Measurements from ENCODE around the gene ARTN.

Gene ARTN

DNA sequence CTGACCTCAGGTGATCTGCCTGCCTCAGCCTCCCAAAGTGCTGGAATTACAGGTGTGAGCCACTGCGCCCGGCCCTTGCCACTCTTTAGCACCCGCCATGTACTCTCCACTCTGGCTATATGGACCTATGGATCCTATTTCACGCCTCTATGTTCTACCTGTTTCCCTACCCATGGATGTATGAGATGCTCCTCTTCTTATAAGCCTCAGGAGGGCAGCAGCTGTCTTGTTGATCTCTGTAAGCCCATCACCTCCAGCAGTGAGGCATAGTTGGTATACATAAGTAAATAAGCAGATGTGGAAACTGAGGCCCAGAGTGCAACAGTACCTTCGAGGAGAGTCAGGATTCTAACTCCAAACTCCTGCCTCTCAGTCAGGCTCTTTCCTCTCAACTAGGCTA, 24.7 kb upstream of the ARTN start:
- TF ChIP-seq, protein P1, sequence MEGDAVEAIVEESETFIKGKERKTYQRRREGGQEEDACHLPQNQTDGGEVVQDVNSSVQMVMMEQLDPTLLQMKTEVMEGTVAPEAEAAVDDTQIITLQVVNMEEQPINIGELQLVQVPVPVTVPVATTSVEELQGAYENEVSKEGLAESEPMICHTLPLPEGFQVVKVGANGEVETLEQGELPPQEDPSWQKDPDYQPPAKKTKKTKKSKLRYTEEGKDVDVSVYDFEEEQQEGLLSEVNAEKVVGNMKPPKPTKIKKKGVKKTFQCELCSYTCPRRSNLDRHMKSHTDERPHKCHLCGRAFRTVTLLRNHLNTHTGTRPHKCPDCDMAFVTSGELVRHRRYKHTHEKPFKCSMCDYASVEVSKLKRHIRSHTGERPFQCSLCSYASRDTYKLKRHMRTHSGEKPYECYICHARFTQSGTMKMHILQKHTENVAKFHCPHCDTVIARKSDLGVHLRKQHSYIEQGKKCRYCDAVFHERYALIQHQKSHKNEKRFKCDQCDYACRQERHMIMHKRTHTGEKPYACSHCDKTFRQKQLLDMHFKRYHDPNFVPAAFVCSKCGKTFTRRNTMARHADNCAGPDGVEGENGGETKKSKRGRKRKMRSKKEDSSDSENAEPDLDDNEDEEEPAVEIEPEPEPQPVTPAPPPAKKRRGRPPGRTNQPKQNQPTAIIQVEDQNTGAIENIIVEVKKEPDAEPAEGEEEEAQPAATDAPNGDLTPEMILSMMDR (IDR thresholded peaks at IDR 0.05; ENCODE audit: low read depth, low read length): no peak
- no peaks in the 10 kb centered on the region for H3K27me3 ChIP-seq
- DNase-seq: no peak

GRCh38 chr1:43910343-43910742, 23.3 kb upstream of the ARTN start:
- DNase-seq: no peak
- Histone ChIP-seq H3K4me1 (no peaks in the 10 kb centered on the region), H3K36me3 (no peaks in the 10 kb centered on the region), H3K4me3 (ENCODE audit: low read depth, low read length) (no peak overlapping the region), H3K27me3 (no peaks in the 10 kb centered on the region), H3K9me3 (no peaks in the 10 kb centered on the region)
- TF ChIP-seq, protein P1 (IDR thresholded peaks at IDR 0.05; ENCODE audit: low read depth, low read length): no peak

More for the DNA sequence above, 24.7 kb upstream of the ARTN start:
- H3K4me1 ChIP-seq: no peaks in the 10 kb centered on the region
- no peaks in the 10 kb centered on the region for H3K36me3 ChIP-seq
- no peaks in the 10 kb centered on the region for H3K9me3 ChIP-seq
- no peak overlapping the region for H3K4me3 ChIP-seq (ENCODE audit: low read depth, low read length)

GRCh38 chr1:43912607-43913006, 21.0 kb upstream of the ARTN start:
- Histone ChIP-seq H3K4me1 (no peaks in the 10 kb centered on the region), H3K9me3 (no peaks in the 10 kb centered on the region), H3K4me3 (ENCODE audit: low read depth, low read length) (no peak overlapping the region), H3K36me3 (no peaks in the 10 kb centered on the region), H3K27me3 (no peaks in the 10 kb centered on the region)
- TF ChIP-seq, protein P1 (IDR thresholded peaks at IDR 0.05; ENCODE audit: low read depth, low read length): no peak
- DNase-seq: no peak

DNA sequence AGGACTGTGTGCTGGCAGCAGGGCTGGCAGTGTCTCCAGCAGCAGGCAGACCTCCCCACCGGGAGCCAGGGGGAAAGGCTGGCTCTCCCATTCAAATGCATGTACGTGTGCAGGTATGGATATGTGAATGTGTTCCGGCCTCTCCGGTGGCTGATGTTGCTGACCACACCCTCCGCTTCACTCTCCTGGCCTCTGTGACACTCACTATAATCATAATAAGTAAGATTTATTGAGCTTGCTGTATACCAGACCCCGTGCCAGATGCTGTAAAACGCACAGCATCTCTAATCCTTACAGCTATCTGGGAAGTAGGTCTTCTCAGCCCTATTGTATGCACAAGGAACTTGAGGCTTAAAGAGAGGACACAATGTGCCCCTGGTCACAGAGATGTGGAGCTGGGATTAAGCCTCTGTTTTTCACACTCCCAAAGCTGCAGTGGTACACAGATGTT, 20.5 kb upstream of the ARTN start:
- no peak overlapping the region for H3K4me3 ChIP-seq (ENCODE audit: low read depth, low read length)
- H3K4me1 ChIP-seq: no peaks in the 10 kb centered on the region
- H3K27me3 ChIP-seq: no peaks in the 10 kb centered on the region
- no peaks in the 10 kb centered on the region for H3K9me3 ChIP-seq
- TF ChIP-seq, protein P1 (IDR thresholded peaks at IDR 0.05; ENCODE audit: low read depth, low read length): no peak
- H3K36me3 ChIP-seq: no peaks in the 10 kb centered on the region
- no peak for DNase-seq

GRCh38 chr1:43913666-43914360, 19.8 kb upstream of the ARTN start:
- Histone ChIP-seq H3K9me3 (no peaks in the 10 kb centered on the region), H3K27me3 (no peaks in the 10 kb centered on the region), H3K4me1 (no peaks in the 10 kb centered on the region), H3K4me3 (ENCODE audit: low read depth, low read length) (no peak overlapping the region), H3K36me3 (no peaks in the 10 kb centered on the region)
- DNase-seq: no peak
- TF ChIP-seq, protein P1 (IDR thresholded peaks at IDR 0.05; ENCODE audit: low read depth, low read length): no peak

Data from BE2C (cell line).